Stomach (tissue), 4 donors: ENCODE results near the gene DDX50.
A peak's percentile ranks its signal among the peaks of the same experiment; 100 is the strongest.

Experiments used
- POLR2A ChIP-seq, 4 donors: fragments of 450-650 bp; IDR thresholded peaks; one replicate each; pipeline ENCODE4 v1.6.1; 2016; ENCODE audit warnings: antibody characterized with exemption in 4 of 4, control low read depth in 2 of 4, mild to moderate bottlenecking in 1 of 4, moderate library complexity in 1 of 4
- POLR2AphosphoS5 ChIP-seq, 3 donors: sonication (generic); formaldehyde crosslinking; IDR thresholded peaks; one replicate each; pipeline ENCODE4 v1.6.1; 2016; ENCODE audit warnings: antibody characterized with exemption in 3 of 3

DNA sequence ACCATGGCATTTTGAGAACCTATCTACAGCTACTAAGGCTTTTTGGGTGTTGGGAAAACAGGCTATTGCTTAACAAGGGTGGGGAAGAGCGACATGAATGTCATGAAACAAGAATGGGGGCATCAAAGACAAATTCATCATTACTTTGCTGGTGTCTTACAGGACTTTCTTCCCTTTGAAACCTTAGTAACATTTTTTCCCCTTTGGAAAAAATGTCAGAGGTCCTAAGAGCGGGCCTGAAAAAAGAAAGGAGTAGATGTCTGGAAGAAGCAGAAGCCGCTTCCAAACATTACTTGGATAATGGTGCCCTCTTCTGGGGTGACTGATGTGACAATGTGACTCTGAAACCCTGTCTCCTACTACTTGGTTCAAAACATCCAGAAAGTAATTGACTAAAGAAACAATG is 3.8 kb upstream of the DDX50 start:
- peak in 1 of 3 donors; percentile 27 for TF ChIP-seq POLR2AphosphoS5 (IDR thresholded peaks at IDR 0.05)
- no peak for TF ChIP-seq POLR2A (IDR thresholded peaks at IDR 0.05)
